ENCODE measurements around the gene DOCK10. TPM values are rescaled to one million over a fixed set of nuclear protein-coding genes. Genes with fewer than 3 reads are reported as not detected.
"Not testable (repeated sequence)": the region's sequence is repeated elsewhere in the genome, so short reads cannot be mapped to it uniquely, and the experiment has no call there.

The DOCK10 gene
- total RNA-seq, 4 donors from 2014 or later = 3.8 to 33.2 (median 12.3) TPM

GRCh38 chr2:224922142-224922727 is 120.0 kb downstream of the DOCK10 start:
- no peak overlapping the region for H3K4me3 ChIP-seq

GRCh38 chr2:224919472-224920110 is 122.7 kb downstream of the DOCK10 start:
- Histone ChIP-seq H3K27ac (no peak overlapping the region), H3K4me1 (no peaks in the 10 kb centered on the region), H3K36me3 (no peaks in the 10 kb centered on the region), H3K4me3 (no peak overlapping the region), H3K27me3 (no peaks in the 10 kb centered on the region), H3K9me3 (no peaks in the 10 kb centered on the region)
- TF ChIP-seq, protein P1, sequence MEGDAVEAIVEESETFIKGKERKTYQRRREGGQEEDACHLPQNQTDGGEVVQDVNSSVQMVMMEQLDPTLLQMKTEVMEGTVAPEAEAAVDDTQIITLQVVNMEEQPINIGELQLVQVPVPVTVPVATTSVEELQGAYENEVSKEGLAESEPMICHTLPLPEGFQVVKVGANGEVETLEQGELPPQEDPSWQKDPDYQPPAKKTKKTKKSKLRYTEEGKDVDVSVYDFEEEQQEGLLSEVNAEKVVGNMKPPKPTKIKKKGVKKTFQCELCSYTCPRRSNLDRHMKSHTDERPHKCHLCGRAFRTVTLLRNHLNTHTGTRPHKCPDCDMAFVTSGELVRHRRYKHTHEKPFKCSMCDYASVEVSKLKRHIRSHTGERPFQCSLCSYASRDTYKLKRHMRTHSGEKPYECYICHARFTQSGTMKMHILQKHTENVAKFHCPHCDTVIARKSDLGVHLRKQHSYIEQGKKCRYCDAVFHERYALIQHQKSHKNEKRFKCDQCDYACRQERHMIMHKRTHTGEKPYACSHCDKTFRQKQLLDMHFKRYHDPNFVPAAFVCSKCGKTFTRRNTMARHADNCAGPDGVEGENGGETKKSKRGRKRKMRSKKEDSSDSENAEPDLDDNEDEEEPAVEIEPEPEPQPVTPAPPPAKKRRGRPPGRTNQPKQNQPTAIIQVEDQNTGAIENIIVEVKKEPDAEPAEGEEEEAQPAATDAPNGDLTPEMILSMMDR (IDR thresholded peaks at IDR 0.05) = no peak
- TF ChIP-seq POLR2A (IDR thresholded peaks at IDR 0.05) = no peak
- intact Hi-C loops (cut with DNase I; ENCODE audit: low total_unique reads) = no loop called here
- no peak for DNase-seq

More at GRCh38 chr2:224922142-224922727, 120.0 kb downstream of the DOCK10 start:
- intact Hi-C loops (cut with DNase I; ENCODE audit: low total_unique reads) = no loop called here
- Histone ChIP-seq H3K4me1 (no peaks in the 10 kb centered on the region), H3K27ac (no peak overlapping the region), H3K9me3 (no peaks in the 10 kb centered on the region), H3K36me3 (no peaks in the 10 kb centered on the region), H3K27me3 (no peaks in the 10 kb centered on the region)
- TF ChIP-seq, protein P1 (IDR thresholded peaks at IDR 0.05) = no peak
- no peak for DNase-seq

- no peaks in the 10 kb centered on the region for H3K4me1 ChIP-seq
- H3K4me3 ChIP-seq = no peak overlapping the region
- H3K27ac ChIP-seq = no peak overlapping the region
- intact Hi-C loops (cut with DNase I; ENCODE audit: low total_unique reads) = no loop called here
- no peaks in the 10 kb centered on the region for H3K9me3 ChIP-seq
- no peaks in the 10 kb centered on the region for H3K27me3 ChIP-seq
- DNase-seq = no peak
- H3K36me3 ChIP-seq = no peaks in the 10 kb centered on the region
- no peak for TF ChIP-seq POLR2A (IDR thresholded peaks at IDR 0.05)
- TF ChIP-seq, protein P1 (IDR thresholded peaks at IDR 0.05) = no peak
These were observed 123.4 kb downstream of the DOCK10 start for GRCh38 chr2:224918626-224919471.

DNA sequence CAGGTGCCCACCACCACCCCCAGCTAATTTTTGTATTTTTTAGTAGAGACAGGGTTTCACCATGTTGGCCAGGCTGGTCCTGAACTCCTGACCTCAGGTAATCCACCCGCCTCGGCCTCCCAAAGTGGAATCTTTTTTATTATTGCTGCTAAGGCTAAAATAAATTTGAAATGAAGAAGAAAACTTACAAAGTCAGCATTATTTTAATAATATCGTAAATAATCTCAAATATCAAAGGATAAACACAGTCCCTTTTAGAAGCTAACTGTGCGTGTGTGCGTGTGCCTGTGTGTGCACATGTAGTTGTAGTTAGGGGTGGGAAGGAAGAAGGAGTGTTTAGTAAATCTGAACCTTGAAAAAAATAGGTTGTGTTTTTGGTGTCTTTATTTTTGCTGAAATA is 125.0 kb downstream of the DOCK10 start:
- DNase-seq; H3K27ac ChIP-seq; H3K27me3 ChIP-seq; H3K4me1 ChIP-seq; H3K36me3 ChIP-seq; H3K4me3 ChIP-seq; H3K9me3 ChIP-seq; intact Hi-C loops (cut with DNase I; ENCODE audit: low total_unique reads): not testable (repeated sequence)

- no peak for DNase-seq
- no peak overlapping the region for H3K4me3 ChIP-seq
- H3K9me3 ChIP-seq = no peaks in the 10 kb centered on the region
- no peaks in the 10 kb centered on the region for H3K27me3 ChIP-seq
- H3K4me1 ChIP-seq = no peaks in the 10 kb centered on the region
- H3K36me3 ChIP-seq = no peaks in the 10 kb centered on the region
- TF ChIP-seq, protein P1 (IDR thresholded peaks at IDR 0.05) = no peak
- TF ChIP-seq POLR2A (IDR thresholded peaks at IDR 0.05) = no peak
- no peak overlapping the region for H3K27ac ChIP-seq
- intact Hi-C loops (cut with DNase I; ENCODE audit: low total_unique reads) = no loop called here
These were observed 127.1 kb downstream of the DOCK10 start for GRCh38 chr2:224915136-224915535.

All from uterus (tissue), 4 donors.